Erythroblast (primary cell): ENCODE measurements around the gene TUBB3.

Experiments
- GATA1 ChIP-seq: IDR thresholded peaks from 2 replicates; pipeline ENCODE4 v1.6.1; 2011; ENCODE audit warnings: low read depth, mild to moderate bottlenecking, control low read depth, low read length, moderate library complexity
- POLR2A ChIP-seq: IDR thresholded peaks from 2 replicates; pipeline ENCODE4 v1.6.1; 2011; ENCODE audit warnings: mild to moderate bottlenecking, low read length

DNA sequence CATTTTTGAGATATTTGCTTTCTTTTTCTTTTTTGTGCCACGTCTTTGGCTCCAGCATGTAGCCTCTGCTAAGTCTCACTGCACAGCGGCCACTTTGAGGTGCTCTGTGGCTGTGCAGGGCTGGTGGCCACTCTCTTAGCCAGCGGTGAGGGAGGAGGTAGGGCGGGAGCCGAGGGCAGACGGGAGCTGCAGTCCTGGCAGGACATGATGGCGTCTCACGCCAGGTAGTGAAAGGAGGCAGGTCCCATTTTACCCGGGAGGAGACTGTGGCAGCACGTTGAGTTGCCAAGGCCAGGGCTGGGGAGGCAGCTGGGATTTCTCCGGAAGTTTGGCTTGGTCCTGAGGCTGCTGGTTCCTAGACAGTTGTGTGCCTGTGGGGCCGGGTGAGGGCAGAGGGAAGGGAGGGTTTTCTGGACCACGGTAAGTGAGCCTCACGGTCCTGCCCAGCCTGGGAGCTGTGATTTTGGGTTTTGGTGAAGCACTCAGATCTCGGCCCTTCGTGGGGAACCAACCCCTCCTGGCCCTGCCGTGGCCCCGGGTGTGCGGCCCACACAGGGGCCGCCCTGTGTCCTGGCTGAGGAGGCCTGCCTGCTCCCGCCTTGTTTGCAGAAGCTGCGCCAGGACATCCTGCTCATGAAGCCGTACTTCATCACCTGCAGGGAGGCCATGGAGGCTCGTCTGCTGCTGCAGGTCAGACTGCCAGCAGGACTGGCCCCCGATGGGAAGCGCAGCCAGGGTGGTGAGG, 39.8 kb downstream of the TUBB3 start:
- no peak for TF ChIP-seq POLR2A
- no peak for TF ChIP-seq GATA1
